Peyer's patch (tissue), 4 donors: ENCODE data around the gene RAPGEF5. TPM values are rescaled to one million over a fixed set of nuclear protein-coding genes. Genes with fewer than 3 reads are reported as not detected.

ENCODE experiments used
- DNase-seq, 3 donors: peaks; one replicate each; pipeline ENCODE4 v3.0.0-alpha.2; 2017 to 2019
- H3K27ac ChIP-seq, 4 donors: fragments of 200-600 bp; sonication (generic); one replicate each; pipeline ENCODE4 v1.5.1; 2016 to 2019
- H3K27me3 ChIP-seq, 2 donors: fragments of 200-600 bp; sonication (generic); one replicate each; pipeline ENCODE4 v1.5.1; 2019
- H3K36me3 ChIP-seq, 3 donors: fragments of 200-600 bp; sonication (generic); one replicate each; pipeline ENCODE4 v1.5.1; 2016 to 2019
- H3K4me1 ChIP-seq, 4 donors: fragments of 200-600 bp; sonication (generic); one replicate each; pipeline ENCODE4 v1.5.1; 2016 to 2019
- H3K4me3 ChIP-seq, 4 donors: fragments of 200-600 bp; sonication (generic); 1 replicate in 3 of 4; 2 replicates in 1 of 4; pipeline ENCODE4 v1.5.1; 2016 to 2019; ENCODE audit warnings: mild to moderate bottlenecking in 1 of 4
- H3K9me3 ChIP-seq, 4 donors: fragments of 200-600 bp; sonication (generic); one replicate each; pipeline ENCODE4 v1.5.1; 2016 to 2019; ENCODE audit warnings: mild to moderate bottlenecking in 1 of 4
- CTCF ChIP-seq, 6 experiments: fragments of 450-650 bp in 4 of 6; fragments of 200-600 bp in 2 of 6; sonication (generic) in 1 of 6; IDR thresholded peaks; one replicate each; pipeline ENCODE4 v1.5.1; 2017 to 2019; ENCODE audit warnings: antibody characterized with exemption in 6 of 6, mild to moderate bottlenecking in 3 of 6, moderate library complexity in 1 of 6
- POLR2A ChIP-seq, 2 donors: fragments of 450-650 bp; IDR thresholded peaks; one replicate each; pipeline ENCODE4 v1.5.1; 2017; ENCODE audit warnings: antibody characterized with exemption in 2 of 2, mild to moderate bottlenecking in 2 of 2, moderate library complexity in 2 of 2
- total RNA-seq, 4 donors: library from RNA; depleted of rRNA; stranded (reverse); fragments of >200 nt; gene quantifications; one replicate each; pipeline ENCODE4 v1.1.0, GENCODE V29; 2016

The RAPGEF5 gene
- total RNA-seq, 4 donors from 2014 or later, result 92.8 to 144 (median 111) TPM

DNA sequence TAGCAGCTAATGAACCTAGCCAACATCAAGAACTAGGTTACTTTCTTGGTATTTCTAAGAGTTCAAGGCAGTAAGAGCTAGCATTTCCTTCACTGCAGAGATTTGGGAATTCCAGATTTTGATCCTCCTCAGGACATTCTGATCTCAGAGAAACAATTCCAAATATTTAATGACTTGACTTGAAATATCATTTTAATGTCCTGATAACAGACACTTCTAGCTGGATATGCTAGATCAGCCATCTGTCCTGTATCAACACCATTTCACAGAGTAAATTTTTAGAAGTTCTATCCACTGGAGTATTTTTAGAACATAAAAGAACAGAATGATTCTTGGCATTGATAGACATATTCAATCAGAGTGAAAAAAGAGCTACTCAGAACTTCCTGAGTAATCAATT, 151.3 kb downstream of the RAPGEF5 start:
- no peaks in the 10 kb centered on the region for H3K27me3 ChIP-seq
- H3K9me3 ChIP-seq, result no peaks in the 10 kb centered on the region
- H3K4me3 ChIP-seq, result no peak overlapping the region
- no peak overlapping the region for H3K27ac ChIP-seq
- H3K36me3 ChIP-seq, result no peaks in the 10 kb centered on the region
- no peak for DNase-seq
- peaks cover 0 to 4% (median 0%) of the 10 kb centered on the region in 4 donors for H3K4me1 ChIP-seq
- no peak for TF ChIP-seq CTCF (IDR thresholded peaks at IDR 0.05)
- no peak for TF ChIP-seq POLR2A (IDR thresholded peaks at IDR 0.05)

- DNase-seq, result no peak
- peaks cover 0 to 4% (median 0%) of the 10 kb centered on the region in 4 donors for H3K4me1 ChIP-seq
- no peak overlapping the region for H3K27ac ChIP-seq
- no peaks in the 10 kb centered on the region for H3K36me3 ChIP-seq
- H3K27me3 ChIP-seq, result no peaks in the 10 kb centered on the region
- H3K9me3 ChIP-seq, result no peaks in the 10 kb centered on the region
- no peak for TF ChIP-seq POLR2A (IDR thresholded peaks at IDR 0.05)
- TF ChIP-seq CTCF (IDR thresholded peaks at IDR 0.05), result no peak
- H3K4me3 ChIP-seq, result no peak overlapping the region
These were observed 152.6 kb downstream of the RAPGEF5 start for GRCh38 chr7:22204312-22204711.

DNA sequence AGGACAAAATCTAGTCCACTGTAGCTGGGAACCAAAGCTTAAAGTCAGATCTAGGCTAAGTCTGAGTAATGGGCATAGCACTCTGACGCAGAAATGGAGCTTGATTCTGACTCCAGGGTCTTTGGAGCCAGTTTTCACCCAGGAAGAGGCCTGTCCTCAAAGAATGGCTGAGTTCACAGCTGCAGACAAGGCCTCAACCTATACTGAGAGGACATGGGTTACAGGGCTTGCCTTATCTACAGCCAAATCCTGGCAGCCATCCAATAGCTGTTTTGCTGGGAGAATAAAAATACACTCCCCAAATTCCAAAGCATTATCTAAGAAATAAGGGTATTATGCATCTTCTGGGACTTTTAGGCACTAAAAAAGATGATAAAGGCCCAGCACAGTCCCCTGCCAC, 154.8 kb downstream of the RAPGEF5 start:
- no peak overlapping the region for H3K27ac ChIP-seq
- H3K4me1 ChIP-seq, result peaks cover 0 to 4% (median 0%) of the 10 kb centered on the region in 4 donors
- H3K36me3 ChIP-seq, result no peaks in the 10 kb centered on the region
- no peak for TF ChIP-seq POLR2A (IDR thresholded peaks at IDR 0.05)
- no peak for TF ChIP-seq CTCF (IDR thresholded peaks at IDR 0.05)
- H3K27me3 ChIP-seq, result no peaks in the 10 kb centered on the region
- no peak overlapping the region for H3K4me3 ChIP-seq
- no peak for DNase-seq
- no peaks in the 10 kb centered on the region for H3K9me3 ChIP-seq

DNA sequence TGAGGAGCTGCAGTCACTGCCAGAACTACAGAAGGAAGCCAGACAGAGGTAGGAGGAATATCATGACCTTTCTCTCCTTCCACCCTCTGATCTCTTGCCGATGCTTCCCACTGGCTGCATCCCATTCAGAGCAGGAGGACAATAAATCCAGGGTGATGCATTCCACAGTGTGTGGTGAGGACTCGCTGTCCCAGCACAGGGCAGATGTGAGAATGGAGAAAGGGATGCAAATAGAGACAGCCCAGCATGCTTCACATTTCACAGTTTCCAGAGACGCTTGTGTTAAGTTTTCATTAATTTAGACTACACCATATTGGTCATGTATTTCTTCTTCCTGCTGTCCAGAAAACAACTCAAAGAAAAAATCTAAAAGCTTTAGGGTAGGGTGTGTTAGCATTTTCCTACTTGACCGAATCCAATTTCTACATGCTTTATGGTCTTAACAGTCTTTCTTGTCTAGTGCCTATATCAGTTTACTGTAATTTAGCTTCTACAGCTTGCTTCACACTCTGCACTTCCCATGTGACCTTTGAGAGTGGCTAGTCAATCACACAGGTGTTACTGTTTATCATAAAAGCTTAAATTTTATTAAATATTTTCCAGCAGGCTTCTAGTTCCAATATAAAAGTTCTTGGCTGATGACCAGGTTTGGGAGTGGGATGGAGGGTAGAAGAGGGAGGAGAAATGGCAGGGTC, 155.6 kb downstream of the RAPGEF5 start:
- Histone ChIP-seq H3K36me3 (no peaks in the 10 kb centered on the region), H3K27me3 (no peaks in the 10 kb centered on the region), H3K9me3 (no peaks in the 10 kb centered on the region), H3K4me3 (no peak overlapping the region), H3K27ac (no peak overlapping the region), H3K4me1 (peaks cover 0 to 4% (median 0%) of the 10 kb centered on the region in 4 donors)
- no peak for DNase-seq
- no peak for TF ChIP-seq CTCF (IDR thresholded peaks at IDR 0.05)
- no peak for TF ChIP-seq POLR2A (IDR thresholded peaks at IDR 0.05)

- TF ChIP-seq POLR2A (IDR thresholded peaks at IDR 0.05), result no peak
- no peak for TF ChIP-seq CTCF (IDR thresholded peaks at IDR 0.05)
- Histone ChIP-seq H3K4me1 (peaks cover 0 to 4% (median 0%) of the 10 kb centered on the region in 4 donors), H3K36me3 (no peaks in the 10 kb centered on the region), H3K9me3 (no peaks in the 10 kb centered on the region), H3K27me3 (no peaks in the 10 kb centered on the region), H3K27ac (no peak overlapping the region), H3K4me3 (no peak overlapping the region)
- no peak for DNase-seq
These were observed 156.2 kb downstream of the RAPGEF5 start for GRCh38 chr7:22200777-22201176.
